Measurements from ENCODE around the gene FERMT3.

DNA sequence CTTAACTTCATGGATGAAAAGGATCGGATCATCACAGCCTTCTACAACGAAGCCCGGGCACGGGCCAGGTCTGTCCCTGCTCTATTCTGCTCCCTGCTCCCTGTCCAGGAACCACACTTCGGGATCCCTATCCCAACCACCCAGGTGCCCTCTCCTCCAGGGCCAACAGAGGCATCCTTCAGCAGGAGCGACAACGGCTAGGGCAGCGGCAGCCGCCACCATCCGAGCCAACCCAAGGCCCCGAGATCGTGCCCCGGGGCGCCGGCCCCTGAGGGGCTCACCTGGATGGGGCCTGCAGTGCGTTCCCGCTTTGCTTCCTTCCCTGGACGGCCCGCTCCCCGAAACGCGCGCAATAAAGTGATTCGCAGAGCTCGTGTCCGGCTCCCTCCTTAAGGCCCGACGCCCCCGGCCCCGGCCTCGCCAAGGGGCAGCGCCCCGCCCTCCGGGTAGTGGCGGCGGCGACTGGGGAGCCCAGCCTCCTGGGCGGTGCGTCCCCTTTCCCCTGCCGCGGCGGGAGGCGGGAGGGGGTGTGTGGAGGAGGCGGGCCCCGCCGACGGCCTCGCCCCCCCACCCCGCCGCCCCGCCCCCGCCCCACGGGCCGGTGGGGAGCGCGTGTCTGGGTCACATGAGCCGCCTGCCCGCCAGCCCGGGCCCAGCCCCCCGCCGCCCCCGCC lies 27.5 kb downstream of the FERMT3 start, which contains the start of gene VEGFB:
- TF ChIP-seq, protein P1, sequence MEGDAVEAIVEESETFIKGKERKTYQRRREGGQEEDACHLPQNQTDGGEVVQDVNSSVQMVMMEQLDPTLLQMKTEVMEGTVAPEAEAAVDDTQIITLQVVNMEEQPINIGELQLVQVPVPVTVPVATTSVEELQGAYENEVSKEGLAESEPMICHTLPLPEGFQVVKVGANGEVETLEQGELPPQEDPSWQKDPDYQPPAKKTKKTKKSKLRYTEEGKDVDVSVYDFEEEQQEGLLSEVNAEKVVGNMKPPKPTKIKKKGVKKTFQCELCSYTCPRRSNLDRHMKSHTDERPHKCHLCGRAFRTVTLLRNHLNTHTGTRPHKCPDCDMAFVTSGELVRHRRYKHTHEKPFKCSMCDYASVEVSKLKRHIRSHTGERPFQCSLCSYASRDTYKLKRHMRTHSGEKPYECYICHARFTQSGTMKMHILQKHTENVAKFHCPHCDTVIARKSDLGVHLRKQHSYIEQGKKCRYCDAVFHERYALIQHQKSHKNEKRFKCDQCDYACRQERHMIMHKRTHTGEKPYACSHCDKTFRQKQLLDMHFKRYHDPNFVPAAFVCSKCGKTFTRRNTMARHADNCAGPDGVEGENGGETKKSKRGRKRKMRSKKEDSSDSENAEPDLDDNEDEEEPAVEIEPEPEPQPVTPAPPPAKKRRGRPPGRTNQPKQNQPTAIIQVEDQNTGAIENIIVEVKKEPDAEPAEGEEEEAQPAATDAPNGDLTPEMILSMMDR (IDR thresholded peaks at IDR 0.05), result no peak
- TF ChIP-seq ZFX (IDR thresholded peaks at IDR 0.05; ENCODE audit: borderline replicate concordance), result no peak
